Muscle of leg (tissue), 16 donors: Measurements from ENCODE around the gene CCNT1. TPM values are rescaled to one million over a fixed set of nuclear protein-coding genes. Genes with fewer than 3 reads are reported as not detected.

Source experiments
- DNase-seq: peaks from one replicate; pipeline ENCODE4 v3.0.0; 2013
- H3K27ac ChIP-seq: one replicate; pipeline ENCODE4 v1.5.1; 2013; ENCODE audit warnings: mild to moderate bottlenecking, low read length, control low read depth
- H3K27me3 ChIP-seq: one replicate; pipeline ENCODE4 v1.6.1; 2013; ENCODE audit warnings: low read length; ENCODE audit not compliant: control insufficient read depth, insufficient read depth
- H3K36me3 ChIP-seq: one replicate; pipeline ENCODE4 v1.6.1; 2013; ENCODE audit warnings: low read length; ENCODE audit not compliant: control insufficient read depth, insufficient read depth
- H3K4me1 ChIP-seq: one replicate; pipeline ENCODE4 v1.6.1; 2013; ENCODE audit warnings: low read length; ENCODE audit not compliant: control insufficient read depth, insufficient read depth
- H3K4me3 ChIP-seq: one replicate; pipeline ENCODE4 v1.5.1; 2013; ENCODE audit warnings: low read length, control low read depth
- H3K9me3 ChIP-seq: replicated peaks from 2 replicates; pipeline ENCODE4 v1.6.1; 2013; ENCODE audit warnings: low read depth, low read length; ENCODE audit not compliant: control insufficient read depth
- WGBS: methylation state at CpG from one replicate; pipeline ENCODE4 v1.1.5; 2013; ENCODE audit warnings: missing lambda C conversion rate; ENCODE audit not compliant: insufficient coverage; 5-methylcytosine and 5-hydroxymethylcytosine counted together
- long read RNA-seq, 11 donors: transcript quantifications; one replicate each; lab custom pipeline, GENCODE V29; 2026
- polyA plus RNA-seq, 8 donors: library from polyadenylated mRNA; unstranded; fragments of 120-200 nt; gene quantifications; one replicate each; pipeline versions ENCODE4 v1.2.1 to v1.2.3, GENCODE V29; 2013; ENCODE audit warnings: inconsistent platforms in 1 of 8, low replicate concordance in 1 of 8; ENCODE audit not compliant: insufficient read length in 8 of 8, insufficient read depth in 1 of 8
- total RNA-seq: library from RNA; stranded (reverse); fragments of 120-200 nt; gene quantifications from one replicate; pipeline ENCODE4 v1.2.4, GENCODE V29; 2013

The CCNT1 gene
- total RNA-seq (19.2 TPM), polyA plus RNA-seq (10 to 100 TPM; 13.3 to 19.6 (median 16.1) TPM)
- long read RNA-seq, donor 1, full-length matches to known transcripts: 4 of 4 reads
- long read RNA-seq, donor 1, partial matches to known transcripts: 0 of 4 reads
- long read RNA-seq, donor 1, other reads (novel, unspliced or antisense): 0 of 4 reads
- long read RNA-seq, donor 2, full-length matches to known transcripts: 1 of 1 reads
- long read RNA-seq, donor 2, partial matches to known transcripts: 0 of 1 reads
- long read RNA-seq, donor 2, other reads (novel, unspliced or antisense): 0 of 1 reads
- long read RNA-seq, donor 3, full-length matches to known transcripts: 7 of 7 reads
- long read RNA-seq, donor 3, partial matches to known transcripts: 0 of 7 reads
- long read RNA-seq, donor 3, other reads (novel, unspliced or antisense): 0 of 7 reads
- long read RNA-seq, donor 4, full-length matches to known transcripts: 5 of 5 reads
- long read RNA-seq, donor 4, partial matches to known transcripts: 0 of 5 reads
- long read RNA-seq, donor 4, other reads (novel, unspliced or antisense): 0 of 5 reads
- long read RNA-seq, donor 5, full-length matches to known transcripts: 11 of 11 reads
- long read RNA-seq, donor 5, partial matches to known transcripts: 0 of 11 reads
- long read RNA-seq, donor 5, other reads (novel, unspliced or antisense): 0 of 11 reads
- long read RNA-seq, donor 6, full-length matches to known transcripts: 5 of 5 reads
- long read RNA-seq, donor 6, partial matches to known transcripts: 0 of 5 reads
- long read RNA-seq, donor 6, other reads (novel, unspliced or antisense): 0 of 5 reads
- long read RNA-seq, donor 7, full-length matches to known transcripts: 3 of 3 reads
- long read RNA-seq, donor 7, partial matches to known transcripts: 0 of 3 reads
- long read RNA-seq, donor 7, other reads (novel, unspliced or antisense): 0 of 3 reads
- long read RNA-seq, donor 8, full-length matches to known transcripts: 6 of 6 reads
- long read RNA-seq, donor 8, partial matches to known transcripts: 0 of 6 reads
- long read RNA-seq, donor 8, other reads (novel, unspliced or antisense): 0 of 6 reads
- long read RNA-seq, donor 9, full-length matches to known transcripts: 3 of 3 reads
- long read RNA-seq, donor 9, partial matches to known transcripts: 0 of 3 reads
- long read RNA-seq, donor 9, other reads (novel, unspliced or antisense): 0 of 3 reads
- long read RNA-seq, donor 10, full-length matches to known transcripts: 8 of 8 reads
- long read RNA-seq, donor 10, partial matches to known transcripts: 0 of 8 reads
- long read RNA-seq, donor 10, other reads (novel, unspliced or antisense): 0 of 8 reads
- long read RNA-seq, donor 11, full-length matches to known transcripts: 2 of 2 reads
- long read RNA-seq, donor 11, partial matches to known transcripts: 0 of 2 reads
- long read RNA-seq, donor 11, other reads (novel, unspliced or antisense): 0 of 2 reads

DNA sequence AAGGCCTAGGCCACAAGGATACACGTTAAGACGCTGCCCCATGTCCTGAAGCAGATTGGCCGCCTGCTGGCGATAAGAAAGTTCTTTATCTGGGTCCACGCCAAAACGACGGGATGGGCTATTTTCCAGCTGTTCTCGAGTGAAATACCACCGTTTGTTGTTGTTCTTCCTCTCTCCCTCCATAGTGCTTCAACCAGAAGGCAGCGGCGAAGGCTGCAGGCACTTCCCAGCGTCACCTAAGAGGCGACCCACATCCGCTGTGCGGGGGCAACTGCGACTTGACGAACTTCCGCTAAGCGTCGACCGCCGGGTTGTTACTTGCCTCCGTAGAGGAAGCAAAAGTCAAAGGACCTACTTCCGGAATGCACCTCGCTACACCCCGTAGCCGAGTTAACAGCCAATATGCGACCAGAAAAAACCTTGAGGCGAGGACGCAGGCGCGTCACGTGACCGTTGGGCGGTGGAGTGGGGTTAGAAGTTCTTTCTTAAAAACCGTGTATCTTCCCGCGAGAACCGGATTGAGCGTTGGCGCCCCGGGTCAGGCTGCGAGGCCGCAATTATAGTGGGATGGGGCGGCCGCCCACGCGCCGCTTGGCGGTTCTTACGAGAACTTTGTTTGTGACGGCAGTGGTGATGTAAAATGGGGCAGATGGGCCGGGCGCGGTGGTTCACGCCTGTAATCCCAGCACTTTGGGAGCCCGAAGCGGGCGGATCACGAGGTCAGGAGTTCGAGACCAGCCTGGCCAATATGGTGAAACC, at the start of gene CCNT1:
CCNT1 (minus strand) TSS at position 215 of the 759 bp plus-strand sequence; CDS start at position 183, 32 bp downstream.
- Histone ChIP-seq H3K36me3 (peaks cover 22% of the 10 kb centered on the region), H3K9me3 (peaks cover 3% of the 10 kb centered on the region), H3K27ac (peak within 1 kb of the TSS; percentile 99), H3K4me1 (peaks cover 17% of the 10 kb centered on the region), H3K27me3 (no peaks in the 10 kb centered on the region), H3K4me3 (peak within 1 kb of the TSS; percentile 93)
- WGBS: under 1% methylated on average over 33 of the region's 61 CpGs
- peak; percentile 100 for DNase-seq

DNA sequence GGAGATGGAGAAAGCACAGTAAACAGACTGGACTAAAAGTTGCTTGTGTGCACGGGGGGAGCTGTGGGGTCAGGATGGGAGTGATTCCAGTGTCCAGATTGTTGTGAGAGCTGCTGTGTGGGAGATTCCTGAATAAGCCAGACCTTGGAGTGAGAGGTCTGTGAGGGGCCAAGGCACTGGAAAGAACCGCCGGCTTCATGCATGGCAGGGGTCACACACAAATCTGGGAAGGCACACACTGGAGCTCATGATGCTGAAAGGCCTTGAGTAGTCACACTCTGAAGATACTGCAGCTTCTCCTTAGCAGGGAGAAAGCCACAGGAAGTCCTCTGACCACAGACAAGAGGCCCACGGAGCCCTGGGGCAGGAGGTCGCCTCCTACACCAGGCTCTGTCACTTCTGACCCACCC, 49.3 kb upstream of the CCNT1 start:
- no peaks in the 10 kb centered on the region for H3K27me3 ChIP-seq
- H3K9me3 ChIP-seq: no peaks in the 10 kb centered on the region
- peaks cover 49% of the 10 kb centered on the region for H3K36me3 ChIP-seq
- H3K27ac ChIP-seq: no peak overlapping the region
- no peak for DNase-seq
- 62% methylated on average over 3 of the region's 5 CpGs for WGBS
- no peak overlapping the region for H3K4me3 ChIP-seq
- H3K4me1 ChIP-seq: no peaks in the 10 kb centered on the region

DNA sequence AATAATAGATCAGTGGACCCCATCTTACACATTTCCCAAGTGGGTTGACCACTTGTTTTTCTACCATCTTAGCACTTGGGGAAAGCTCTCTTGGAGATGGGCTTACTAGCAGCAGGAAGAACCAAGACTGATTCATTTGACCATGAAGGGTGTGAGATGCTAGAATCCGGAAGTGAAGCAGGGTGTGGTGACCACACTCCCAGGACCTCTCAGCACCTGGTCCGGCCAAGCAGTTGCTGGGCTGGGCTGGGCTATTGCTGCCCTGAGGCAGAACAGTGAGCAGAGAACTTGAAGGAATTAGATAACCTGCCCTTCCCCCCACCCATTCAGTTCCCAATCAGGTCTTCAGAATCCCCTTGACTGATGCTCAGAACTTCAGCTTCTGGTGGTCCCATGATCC, 48.0 kb upstream of the CCNT1 start:
- Histone ChIP-seq H3K9me3 (no peaks in the 10 kb centered on the region), H3K36me3 (peaks cover 41% of the 10 kb centered on the region), H3K4me3 (no peak overlapping the region), H3K27me3 (no peaks in the 10 kb centered on the region), H3K27ac (no peak overlapping the region), H3K4me1 (no peaks in the 10 kb centered on the region)
- DNase-seq: no peak
- no CpG with 5 or more reads among the region's 2 CpGs for WGBS

DNA sequence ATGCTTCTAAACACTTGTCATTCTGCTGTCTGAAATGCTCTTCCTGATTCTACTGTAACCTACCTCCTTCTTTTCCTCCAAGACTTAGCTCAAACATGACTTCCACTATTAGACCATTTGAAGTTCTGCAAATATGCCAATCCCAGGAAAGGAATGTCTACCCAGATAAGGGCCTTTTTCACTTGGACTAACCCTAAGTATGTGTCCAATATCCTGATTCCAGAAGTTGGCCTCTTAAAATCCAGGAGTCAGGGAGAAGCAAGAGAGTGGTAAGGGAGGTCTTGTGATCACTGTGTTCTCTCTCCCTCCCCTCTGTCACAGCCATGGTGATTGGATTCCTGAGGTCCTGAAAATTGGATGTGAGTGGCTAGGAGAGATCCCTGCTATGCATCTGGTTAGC, 42.2 kb upstream of the CCNT1 start:
- Histone ChIP-seq H3K4me1 (no peaks in the 10 kb centered on the region), H3K9me3 (no peaks in the 10 kb centered on the region), H3K36me3 (no peaks in the 10 kb centered on the region), H3K27ac (no peak overlapping the region), H3K4me3 (no peak overlapping the region), H3K27me3 (no peaks in the 10 kb centered on the region)
- DNase-seq: no peak

DNA sequence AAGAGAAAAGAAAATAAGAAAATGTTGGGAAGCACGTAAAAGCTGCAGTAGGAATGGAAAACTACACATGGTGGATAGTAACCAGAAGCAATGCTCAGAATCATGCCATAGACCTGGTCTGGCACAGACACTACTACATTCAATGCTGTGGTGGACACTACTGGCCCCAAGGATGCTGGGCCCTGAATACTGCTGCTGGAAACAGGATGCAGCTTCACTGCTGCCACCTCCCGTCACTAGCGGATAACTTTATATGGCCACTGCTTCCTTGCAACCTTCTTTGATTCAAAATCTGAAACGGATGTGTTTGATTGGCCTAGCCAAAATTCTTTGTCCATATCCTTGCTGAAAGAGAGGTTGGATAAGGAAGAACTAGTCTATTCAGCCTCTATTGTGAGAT, 41.7 kb upstream of the CCNT1 start:
- WGBS: no CpG with 5 or more reads among the region's 4 CpGs
- no peak overlapping the region for H3K4me3 ChIP-seq
- no peaks in the 10 kb centered on the region for H3K4me1 ChIP-seq
- no peaks in the 10 kb centered on the region for H3K36me3 ChIP-seq
- H3K9me3 ChIP-seq: no peaks in the 10 kb centered on the region
- no peak for DNase-seq
- H3K27me3 ChIP-seq: no peaks in the 10 kb centered on the region
- H3K27ac ChIP-seq: no peak overlapping the region

DNA sequence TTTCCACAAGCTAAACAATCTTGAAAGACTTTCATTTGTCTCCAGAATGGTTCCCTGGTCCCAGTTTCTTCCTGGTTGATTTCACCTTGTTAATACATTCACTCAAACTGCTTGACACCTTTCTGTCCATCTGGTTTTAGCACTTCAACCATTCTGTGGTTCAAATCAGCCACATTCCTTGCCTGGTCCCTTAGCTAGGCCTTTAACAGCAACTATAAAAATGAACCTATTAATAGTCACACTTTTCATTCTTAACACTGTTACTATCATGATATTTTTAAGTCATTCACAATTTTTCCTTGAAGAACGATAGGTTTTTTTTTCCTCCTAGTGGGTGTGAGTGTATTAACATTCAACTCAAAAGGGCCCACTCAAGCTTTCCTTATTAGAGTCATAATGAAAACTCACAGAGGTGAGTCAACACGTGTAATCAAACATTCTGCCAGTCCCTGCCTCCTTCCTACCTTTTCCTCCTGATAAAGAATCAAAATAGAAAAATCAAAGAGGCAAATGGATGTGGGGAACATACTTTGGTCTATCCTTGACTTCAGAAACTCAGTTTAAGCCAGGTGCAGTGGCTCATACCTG, 34.4 kb upstream of the CCNT1 start:
- no peaks in the 10 kb centered on the region for H3K27me3 ChIP-seq
- no CpG with 5 or more reads among the region's 2 CpGs for WGBS
- no peak overlapping the region for H3K4me3 ChIP-seq
- no peaks in the 10 kb centered on the region for H3K9me3 ChIP-seq
- H3K27ac ChIP-seq: no peak overlapping the region
- no peak for DNase-seq
- H3K4me1 ChIP-seq: no peaks in the 10 kb centered on the region
- H3K36me3 ChIP-seq: no peaks in the 10 kb centered on the region

DNA sequence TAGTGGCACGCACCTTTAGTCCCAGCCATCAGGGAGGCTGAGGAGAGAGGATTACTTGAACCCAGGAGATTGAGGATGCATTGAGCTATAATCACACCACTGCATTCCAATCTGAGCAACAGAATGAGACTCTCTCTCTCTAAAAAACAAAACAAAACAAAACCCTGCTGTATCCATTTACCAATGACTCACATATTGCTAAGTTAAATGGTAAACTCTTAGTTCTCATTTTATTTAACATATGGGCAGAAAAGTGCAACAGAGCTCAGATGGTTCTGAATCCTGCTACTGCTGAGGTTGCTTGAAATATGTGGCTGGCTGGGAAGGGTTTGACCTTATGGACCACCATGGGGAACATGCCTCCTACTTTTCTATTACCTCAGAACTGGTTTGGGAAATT, 33.7 kb upstream of the CCNT1 start:
- H3K36me3 ChIP-seq: no peaks in the 10 kb centered on the region
- no CpG with 5 or more reads among the region's 1 CpG for WGBS
- no peaks in the 10 kb centered on the region for H3K4me1 ChIP-seq
- DNase-seq: no peak
- no peaks in the 10 kb centered on the region for H3K9me3 ChIP-seq
- H3K27me3 ChIP-seq: no peaks in the 10 kb centered on the region
- H3K27ac ChIP-seq: no peak overlapping the region
- H3K4me3 ChIP-seq: no peak overlapping the region

DNA sequence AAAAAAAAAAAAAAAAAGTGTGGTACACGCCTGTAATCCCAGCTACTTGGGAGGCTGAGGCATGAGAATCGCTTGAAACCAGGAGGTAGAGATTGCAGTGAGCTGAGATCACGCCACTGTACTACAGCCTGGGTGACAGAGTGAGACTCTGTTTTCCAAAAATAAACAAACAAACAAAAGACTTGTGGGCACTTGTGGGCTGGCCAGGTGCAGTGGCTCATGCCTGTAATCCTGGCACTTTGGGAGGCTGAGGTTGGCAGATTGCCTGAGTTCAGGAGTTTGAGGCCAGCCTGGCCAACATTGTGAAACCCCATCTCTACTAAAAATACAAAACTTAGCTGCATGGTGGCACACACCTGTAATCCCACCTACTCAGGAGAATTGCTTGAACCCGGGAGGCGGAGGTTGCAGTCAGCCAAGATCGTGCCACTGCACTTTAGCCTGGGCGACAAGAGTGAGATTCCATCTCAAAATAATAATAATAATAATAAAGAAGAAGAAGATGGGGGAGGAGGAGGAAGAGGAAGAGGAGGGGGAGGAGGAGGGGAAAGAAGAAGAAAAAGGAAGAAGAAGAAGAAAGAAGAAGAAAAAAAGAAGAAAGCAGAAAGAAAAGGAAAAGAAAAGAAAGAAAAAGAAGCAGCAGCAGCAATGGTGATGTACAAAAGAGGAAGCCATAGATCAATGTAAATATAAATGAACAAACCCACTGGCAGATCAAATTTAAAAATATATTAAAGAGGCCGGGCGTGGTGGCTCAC, 27.9 kb upstream of the CCNT1 start:
- DNase-seq: no peak
- no peaks in the 10 kb centered on the region for H3K9me3 ChIP-seq
- no peaks in the 10 kb centered on the region for H3K36me3 ChIP-seq
- H3K27me3 ChIP-seq: peaks cover 4% of the 10 kb centered on the region
- no peaks in the 10 kb centered on the region for H3K4me1 ChIP-seq
- H3K27ac ChIP-seq: no peak overlapping the region
- H3K4me3 ChIP-seq: no peak overlapping the region
- WGBS: no CpG with 5 or more reads among the region's 9 CpGs
